ENCODE data around the gene CYP4F2.
"Not testable (repeated sequence)": the region's sequence is repeated elsewhere in the genome, so short reads cannot be mapped to it uniquely, and the experiment has no call there.

CYP4F2 gene, protein sequence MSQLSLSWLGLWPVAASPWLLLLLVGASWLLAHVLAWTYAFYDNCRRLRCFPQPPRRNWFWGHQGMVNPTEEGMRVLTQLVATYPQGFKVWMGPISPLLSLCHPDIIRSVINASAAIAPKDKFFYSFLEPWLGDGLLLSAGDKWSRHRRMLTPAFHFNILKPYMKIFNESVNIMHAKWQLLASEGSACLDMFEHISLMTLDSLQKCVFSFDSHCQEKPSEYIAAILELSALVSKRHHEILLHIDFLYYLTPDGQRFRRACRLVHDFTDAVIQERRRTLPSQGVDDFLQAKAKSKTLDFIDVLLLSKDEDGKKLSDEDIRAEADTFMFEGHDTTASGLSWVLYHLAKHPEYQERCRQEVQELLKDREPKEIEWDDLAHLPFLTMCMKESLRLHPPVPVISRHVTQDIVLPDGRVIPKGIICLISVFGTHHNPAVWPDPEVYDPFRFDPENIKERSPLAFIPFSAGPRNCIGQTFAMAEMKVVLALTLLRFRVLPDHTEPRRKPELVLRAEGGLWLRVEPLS

DNA sequence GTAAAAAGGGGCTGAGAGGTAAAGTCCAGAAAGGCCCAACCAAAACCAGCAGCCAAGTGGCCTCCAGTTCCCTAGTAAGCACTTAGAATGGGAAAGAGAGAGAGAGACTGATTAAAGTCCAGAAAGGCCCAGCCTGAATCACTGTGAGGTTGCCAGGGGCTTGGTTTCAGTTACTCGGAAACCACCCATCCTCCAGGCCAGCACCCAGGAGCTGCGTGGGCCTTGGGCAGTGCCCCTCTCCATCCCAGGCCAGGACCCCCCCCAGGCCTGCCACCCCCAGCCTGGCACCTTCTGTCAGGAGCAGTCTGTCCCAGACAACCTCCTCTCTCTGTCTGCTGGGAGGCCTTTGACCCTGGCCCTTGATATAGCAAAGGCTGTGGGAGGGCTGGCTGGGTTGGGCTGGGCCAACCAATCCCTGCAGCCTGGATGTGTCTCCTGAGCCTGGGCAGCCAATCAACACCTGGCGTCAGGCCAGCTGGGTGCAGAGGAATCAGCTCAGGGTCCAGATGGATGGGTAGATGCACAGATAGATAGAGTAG lies at the start of gene CYP4F2:
TSS of gene CYP4F2 (minus strand) at position 337 of the 539 bp plus-strand sequence. CDS start 463 bp downstream, outside the sequence.
- no peak for DNase-seq

DNA sequence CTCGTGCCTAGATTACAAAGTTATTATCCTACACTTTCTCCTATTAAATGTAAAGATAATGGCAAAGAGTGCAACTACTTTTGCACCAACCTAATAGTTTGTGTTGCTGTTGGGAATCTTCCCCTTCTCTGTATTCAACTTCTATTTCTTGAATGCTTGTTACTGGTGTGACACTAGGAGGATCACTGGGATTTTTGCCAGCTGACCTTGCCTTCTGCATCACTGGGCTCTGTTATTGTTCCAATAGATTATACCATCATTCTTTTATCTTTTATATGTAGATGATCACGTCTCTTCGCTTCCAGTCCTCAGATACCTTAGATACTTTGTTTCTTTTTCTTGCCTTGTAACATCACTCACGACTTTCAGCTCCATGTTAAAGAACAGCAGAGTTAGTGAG lies 47.4 kb upstream of the CYP4F2 start:
- no peak for DNase-seq

DNA sequence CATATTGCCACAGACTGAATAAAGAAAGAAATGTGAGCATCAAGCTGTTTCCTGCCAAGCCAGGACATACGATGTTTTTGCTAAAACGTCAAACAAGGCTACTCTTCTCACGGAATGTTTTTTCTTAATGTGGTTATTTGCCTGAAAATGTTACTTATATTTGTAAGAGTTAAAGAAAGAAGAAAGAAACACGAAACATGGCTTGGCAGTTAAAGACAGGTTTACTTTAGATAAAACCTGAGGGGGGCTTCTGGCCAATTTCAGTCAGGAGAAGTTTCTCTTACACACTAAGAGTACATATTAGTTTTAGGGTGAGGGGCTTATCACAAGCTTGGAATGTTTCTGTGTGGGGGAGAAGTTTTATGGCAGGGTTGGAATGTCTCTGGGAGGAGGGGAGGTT lies 46.5 kb upstream of the CYP4F2 start:
- DNase-seq, result no peak

DNA sequence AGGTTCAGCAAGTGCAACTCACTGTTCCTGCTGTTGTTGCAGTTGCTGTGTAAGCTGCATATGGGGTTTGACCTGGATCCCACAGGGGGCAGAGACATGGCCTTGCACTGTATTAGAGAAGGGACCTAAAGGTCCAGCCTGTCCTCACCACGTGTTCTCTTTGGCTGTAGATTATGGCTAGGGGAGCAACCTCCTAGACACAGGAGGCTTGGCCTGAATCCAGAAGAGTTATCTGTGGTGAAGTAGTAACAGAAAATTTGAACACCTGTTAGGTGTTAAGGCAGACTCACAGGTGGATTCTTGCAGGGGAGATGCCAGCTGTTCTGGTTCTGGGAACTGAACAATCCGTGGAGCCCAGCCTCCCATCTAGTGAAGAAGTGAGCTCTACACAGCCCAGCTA lies 39.9 kb upstream of the CYP4F2 start:
- no peak for DNase-seq

DNA sequence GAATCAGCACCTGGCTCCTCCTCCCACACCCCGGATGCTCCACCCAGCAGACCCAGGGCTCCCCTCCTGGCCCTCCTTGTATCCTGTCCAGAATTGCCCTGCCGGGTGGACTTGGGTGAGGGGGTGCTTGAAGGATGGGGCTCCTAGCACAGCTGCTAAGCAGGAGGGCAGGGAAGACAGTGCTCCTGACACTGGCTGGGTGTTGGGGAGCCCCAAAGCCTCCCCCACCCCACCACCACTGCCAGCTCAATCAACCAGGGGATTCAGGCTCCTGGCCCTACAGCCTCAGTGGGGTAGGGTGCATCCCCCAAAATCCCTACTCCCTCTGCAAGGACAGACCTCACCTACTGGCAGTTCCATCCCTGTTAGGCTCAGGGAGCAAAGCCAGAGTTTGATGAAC lies 39.1 kb upstream of the CYP4F2 start:
- DNase-seq, result no peak

DNA sequence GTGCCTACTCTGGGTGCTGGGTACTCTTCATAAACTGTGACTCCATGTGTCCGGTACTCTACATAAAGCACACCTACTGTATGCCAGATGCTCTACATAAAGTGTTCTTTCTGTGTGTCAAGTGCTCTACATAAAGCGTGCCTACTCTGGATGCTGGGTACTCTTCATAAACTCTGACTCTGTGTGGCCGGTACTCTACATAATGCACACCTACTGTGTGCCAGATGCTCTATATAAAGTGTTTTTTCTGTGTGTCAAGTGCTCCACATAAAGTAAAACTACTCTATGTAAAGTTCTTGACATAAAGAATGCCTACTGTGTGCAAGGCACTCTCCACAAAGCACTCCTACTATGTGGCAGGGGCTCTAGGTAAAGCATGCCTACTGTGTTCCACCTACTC lies 38.3 kb upstream of the CYP4F2 start:
- DNase-seq, result no peak

DNA sequence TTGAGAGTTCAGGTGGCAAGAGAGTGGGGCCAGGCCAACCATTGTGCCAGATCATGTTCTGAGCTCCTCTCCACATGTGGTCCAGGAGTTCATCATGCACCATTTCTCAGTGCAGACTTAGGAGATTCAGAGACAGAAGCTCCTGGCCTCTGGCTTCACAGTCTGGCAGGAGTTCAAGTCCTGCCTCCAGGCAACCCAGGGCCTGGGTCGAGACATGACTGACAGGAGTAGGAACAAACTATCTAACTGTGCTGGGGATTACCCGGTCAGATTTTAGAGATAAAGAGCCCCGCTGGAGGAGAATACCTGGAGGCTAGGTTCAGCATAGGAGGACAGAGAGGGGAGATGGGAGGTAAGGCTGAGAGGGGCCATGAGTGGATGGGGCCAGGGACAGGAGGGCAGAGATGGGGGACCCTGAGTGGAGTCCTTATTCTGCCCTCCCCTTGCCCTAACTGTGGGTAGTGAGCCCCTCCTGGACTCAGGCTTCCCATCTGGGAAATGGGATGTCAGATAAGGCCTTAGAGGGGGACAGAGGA lies 37.4 kb upstream of the CYP4F2 start:
- no peak for DNase-seq

DNA sequence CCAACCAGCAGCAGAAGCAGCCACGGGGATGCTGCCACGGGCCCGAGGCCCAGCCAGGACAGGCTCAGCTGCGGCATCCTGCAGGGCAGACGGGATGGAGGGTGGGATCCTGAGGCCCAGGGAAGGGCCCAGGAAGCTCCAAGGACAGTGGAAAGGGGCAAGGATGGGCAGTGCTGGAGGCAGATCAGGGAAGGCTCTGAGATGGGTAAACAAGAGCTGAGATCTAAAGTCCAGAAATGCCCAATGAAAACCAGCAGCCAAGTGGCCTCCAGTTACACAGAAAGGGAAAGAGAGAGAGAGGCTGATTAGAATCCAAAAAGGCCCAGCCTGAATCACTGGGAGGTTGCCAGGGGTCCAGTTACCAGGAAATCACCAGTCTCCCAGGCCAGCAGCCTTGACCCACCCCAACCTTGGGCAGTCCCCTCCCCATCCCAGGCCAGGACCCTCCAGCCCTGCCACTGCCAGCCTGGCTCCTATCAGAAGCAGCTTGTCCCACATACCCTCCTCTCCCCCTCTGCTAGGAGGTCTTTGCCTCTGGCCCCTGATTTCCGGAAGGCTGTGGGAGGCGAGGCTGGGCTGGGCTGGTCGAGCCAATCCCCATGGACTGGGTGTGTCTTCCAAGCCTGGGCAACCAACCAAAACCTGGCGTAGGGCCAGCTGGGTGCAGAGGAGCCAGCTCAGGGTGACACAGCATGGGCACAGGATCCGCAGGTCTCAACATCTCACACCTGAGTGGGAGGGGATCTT lies 36.6 kb upstream of the CYP4F2 start, which contains the start of gene CYP4F11:
TSS of gene CYP4F11 (minus strand) at position 198 of the 747 bp plus-strand sequence. CDS start at position 77, 121 bp downstream.
- peak; percentile 78 for DNase-seq

DNA sequence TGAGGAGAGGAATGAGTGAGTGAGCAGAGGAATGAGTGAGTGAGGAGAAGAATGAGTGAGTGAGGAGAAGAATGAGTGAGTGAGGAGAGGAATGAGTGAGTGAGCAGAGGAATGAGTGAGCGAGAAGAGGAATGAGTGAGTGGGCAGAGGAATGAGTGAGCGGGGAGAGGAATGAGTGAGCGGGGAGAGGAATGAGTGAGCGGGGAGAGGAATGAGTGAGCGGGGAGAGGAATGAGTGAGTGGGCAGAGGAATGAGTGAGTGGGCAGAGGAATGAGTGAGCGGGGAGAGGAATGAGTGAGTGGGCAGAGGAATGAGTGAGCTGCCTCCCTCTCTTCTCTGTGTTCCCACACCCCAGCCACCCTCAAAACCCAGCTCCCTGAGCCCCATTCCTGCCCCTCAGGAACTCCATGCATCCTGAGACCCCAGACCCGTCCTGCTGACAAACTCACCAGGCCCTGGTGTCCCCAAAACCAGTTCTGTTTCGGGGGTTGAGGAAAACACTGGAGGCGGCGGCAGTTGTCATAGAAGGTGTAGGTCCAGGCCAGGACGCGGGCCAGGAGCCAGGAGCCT lies 36.0 kb upstream of the CYP4F2 start:
- DNase-seq, result not testable (repeated sequence)

DNA sequence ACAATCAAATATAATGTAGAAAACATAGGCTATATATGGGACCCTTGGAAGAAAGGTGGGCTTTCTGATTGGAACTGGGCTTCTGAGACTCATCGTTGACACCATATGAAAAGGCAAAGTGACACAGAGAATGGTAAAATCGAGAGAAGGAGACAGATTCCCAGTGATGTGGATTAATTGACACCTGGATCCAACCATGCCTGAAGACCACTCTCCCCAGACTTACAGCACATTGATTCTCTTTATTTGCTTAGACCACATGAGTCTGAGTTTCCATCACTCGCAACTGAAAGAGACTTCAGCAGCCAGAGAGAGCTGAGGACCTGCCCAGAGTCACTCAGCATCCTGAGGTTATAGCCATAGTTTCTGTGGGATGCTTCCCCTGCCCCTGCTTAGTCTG lies 30.4 kb upstream of the CYP4F2 start:
- DNase-seq, result no peak

DNA sequence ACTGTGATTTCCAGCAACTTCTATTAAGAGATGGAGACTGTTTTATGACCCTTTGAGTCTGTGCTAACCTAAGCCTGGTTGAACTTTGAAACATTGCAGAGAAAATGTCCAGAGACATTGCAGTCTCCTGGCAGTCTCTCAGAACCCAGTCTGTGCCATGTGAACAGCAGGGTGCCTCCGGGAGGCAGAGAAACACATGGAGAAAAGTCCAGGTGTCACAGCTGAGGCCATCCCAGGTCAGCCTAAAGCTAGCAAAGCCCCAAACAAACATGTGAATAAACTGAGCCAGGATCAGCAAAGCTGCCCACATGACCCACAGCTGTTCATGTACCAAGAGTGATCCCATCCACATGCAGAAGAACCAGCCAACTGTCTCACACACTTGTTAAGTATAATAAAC lies 28.6 kb upstream of the CYP4F2 start:
- DNase-seq, result no peak

DNA sequence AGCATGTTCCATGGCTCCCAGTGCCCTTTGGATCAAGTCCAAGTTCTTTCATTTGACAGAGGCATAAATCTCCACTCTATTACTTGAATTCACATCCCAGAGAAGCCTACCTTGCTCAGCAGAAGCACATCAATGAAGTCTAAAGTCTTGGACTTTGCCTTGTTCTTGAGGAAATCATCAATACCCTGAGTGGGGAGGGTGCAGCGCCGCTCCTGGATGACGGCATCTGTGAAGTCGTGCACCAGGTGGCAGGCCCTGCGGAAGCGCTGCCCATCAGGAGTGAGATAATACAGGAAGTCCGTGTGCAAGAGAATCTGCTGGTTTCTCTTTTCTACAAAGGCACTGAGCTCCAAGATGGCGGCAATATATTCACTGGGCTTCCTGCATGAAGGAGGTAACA lies 25.8 kb upstream of the CYP4F2 start:
- no peak for DNase-seq

DNA sequence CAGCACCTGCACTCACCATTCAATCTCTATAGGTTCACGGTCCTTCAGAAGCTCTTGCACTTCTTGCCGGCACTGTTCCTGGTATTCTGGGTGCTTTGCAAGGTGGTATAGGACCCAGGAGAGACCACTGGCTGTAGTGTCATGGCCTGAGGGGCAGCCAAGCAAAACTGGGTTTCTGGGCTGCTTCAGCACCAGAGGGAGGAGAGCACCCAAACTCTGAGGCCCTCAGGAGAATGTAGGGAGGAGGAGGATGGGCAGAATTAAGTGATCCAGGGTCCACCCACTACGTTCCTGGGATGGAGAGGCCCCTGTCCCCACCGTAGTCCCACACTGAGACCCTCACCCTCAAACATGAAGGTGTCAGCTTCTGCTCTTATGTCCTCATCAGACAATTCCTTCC lies 24.1 kb upstream of the CYP4F2 start:
- no peak for DNase-seq

DNA sequence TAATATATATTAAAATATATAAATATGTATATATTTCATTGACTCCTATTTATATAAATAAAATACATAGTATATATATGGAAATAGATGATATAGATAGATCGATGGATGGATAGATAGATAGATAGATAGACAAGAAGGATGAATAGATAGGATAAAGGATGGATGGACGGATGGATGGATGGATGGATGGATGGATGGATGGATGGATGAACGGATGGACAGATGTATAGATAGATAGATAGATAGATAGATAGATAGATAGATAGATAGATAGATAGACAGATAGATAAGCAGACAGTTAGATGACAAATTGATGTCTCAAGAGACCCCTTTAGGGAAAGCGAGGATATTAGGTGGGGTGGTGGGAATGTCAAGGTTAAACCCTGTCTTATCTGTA lies 21.4 kb upstream of the CYP4F2 start:
- no peak for DNase-seq

DNA sequence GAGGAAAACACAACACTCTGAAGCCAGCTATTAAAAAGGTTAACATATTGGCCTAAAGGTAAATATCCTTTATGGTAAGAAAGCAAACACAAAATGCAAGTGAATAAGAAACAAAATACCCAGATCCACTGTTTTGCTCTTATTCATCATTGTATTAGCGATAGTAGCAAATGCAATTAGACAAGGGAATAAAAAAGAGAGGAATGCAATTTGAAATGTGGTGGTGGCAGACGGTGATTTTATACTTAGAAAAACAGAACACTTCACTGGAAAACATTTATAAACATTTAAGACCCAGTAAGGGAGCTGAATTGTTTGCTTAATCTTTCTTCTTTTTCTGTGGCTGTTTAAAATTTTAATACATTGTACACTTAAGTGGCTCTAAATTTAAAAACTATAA lies 17.2 kb upstream of the CYP4F2 start:
- DNase-seq, result no peak

DNA sequence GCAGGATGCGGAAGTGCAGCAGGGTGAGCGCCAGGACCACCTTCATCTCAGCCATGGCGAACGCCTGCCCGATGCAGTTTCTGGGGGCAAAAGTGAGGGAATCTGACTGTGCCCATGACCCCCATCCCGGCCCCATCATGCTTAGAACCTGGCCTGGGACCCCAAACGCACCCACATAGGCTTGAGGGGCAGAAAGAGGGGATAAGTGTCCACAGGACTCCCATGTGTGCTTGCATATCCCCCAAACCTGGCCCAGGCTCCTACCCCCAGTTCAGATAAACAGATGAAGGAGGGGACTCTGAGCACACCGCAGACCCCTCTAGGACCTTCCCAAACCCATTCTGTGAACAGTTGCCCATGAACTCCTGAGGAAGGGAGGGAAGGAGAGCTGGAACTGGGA lies 16.0 kb upstream of the CYP4F2 start:
- DNase-seq, result no peak

DNA sequence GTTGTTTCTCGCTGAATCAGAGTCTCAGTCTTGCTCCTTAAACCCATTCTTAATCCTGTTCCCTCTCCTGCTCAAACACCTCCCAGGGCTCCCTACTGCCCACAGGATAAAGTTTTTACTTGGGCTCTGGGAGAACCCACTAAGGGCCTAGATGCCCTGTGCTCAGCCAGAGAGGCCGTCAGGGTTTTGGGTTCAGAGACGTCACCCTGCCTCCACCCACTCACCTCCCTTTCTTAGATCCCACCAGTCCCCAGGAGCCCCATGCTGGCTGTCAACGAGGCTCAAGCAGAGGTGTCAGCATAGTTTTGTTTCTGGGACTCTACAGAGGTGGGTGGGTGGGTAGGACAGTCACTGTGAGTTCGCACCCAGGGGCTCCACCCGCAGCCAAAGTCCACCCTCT lies 15.5 kb upstream of the CYP4F2 start:
- no peak for DNase-seq

DNA sequence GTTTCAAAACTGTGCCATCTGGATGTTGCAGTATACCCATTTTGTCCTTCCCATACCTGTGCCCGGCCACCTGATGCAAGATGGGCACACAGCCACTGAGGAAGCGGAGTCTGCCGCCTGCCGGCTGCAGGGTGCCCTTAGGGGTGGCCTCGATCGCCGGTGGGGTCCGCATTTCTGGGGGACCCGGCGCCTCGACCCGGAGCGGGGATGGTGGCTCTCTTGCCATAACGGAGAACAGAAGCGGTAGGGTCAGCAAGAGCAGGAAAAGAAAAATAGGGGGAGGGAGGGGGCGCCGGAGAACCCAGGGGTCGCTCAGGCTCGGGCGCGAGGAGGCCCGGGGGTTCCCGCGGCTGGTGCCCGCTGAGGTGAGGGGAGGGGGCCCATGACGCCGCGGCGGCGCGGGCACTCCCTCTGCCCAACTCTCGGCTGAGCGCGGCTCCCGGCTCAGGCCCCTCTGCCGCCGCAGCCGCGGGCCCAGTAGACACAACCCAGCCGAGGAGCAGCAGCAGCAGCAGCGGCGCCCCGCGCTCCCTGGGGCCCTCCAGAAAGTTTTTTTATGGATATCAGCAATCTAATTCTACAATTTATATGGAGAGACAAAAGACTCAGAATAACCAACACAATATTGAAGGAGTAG lies 13.8 kb upstream of the CYP4F2 start:
- DNase-seq, result no peak

DNA sequence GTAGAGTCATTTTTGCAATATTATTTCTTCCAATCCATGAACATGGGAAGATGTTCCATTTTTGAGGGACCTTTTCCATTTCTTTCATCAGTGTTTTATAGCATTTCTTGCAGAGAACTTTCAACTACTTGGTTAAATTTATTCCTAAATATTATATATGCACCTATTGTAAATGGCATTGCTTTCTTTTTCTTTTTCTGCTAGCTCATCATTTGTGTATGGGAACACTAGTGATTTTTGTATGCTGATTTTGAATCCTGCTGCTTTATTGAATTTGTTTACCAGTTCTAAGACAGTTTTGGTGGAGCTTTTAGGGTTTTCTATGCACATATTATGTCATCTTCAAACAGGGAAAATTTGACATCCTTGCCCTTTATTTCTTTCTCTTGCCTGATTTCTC lies 7.2 kb upstream of the CYP4F2 start:
- no peak for DNase-seq

DNA sequence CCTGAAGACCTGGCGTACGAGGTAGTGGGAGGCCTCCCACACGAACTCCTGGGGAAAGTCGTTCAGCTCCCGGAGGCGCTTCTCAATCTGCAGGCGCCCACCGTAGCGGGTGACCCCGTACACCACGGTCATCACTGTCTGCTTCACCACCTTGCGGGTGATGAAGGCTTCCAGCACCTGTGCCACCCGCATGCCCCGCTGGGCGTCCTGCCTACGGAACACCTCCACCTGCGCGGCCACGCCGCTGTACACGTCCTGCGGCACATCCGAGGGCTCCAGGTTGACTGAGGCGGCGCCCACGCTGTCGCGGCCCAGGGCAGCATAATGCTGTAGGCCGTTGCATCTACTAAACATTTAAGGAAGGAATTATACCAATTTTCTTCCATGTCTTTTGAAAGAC lies 5.0 kb upstream of the CYP4F2 start:
- DNase-seq, result not testable (repeated sequence)

DNA sequence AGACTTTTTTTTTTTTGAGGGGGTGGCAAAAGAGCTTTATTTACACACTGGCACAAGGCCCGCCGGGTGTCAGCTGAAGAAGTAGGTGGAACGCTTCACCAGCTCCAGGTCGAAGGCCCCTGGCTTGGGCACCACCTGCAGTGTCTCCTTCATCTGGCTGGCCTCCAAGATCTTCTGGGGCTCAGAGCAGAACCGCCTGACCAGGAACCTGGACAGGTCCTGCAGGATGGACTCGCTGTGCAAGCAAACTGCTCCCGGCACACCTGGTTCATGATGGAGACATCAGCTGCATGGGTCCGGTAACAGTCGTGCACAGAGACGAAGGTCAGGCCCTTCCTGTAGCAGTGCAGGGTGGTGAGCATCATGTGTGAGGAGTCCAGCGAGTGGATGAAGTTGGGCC lies 4.4 kb upstream of the CYP4F2 start:
- no peak for DNase-seq

DNA sequence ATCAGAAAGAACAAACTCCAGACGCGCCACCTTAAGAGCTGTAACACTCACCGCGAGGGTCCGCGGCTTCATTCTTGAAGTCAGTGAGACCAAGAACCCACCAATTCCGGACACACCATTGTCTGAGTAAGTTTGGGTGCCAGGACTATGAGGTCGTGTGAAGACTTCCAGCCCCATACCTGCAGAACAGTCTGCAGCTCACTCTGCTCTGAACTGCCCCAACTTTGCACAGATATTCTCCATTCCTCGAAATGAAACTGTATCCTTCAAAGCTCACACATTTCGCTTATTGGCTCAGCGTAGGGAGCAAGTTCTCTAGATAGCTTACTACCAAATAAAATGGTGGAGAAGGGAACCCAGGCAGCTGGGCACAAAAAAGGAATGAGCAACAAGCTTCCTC lies 2.6 kb upstream of the CYP4F2 start:
- DNase-seq, result no peak

DNA sequence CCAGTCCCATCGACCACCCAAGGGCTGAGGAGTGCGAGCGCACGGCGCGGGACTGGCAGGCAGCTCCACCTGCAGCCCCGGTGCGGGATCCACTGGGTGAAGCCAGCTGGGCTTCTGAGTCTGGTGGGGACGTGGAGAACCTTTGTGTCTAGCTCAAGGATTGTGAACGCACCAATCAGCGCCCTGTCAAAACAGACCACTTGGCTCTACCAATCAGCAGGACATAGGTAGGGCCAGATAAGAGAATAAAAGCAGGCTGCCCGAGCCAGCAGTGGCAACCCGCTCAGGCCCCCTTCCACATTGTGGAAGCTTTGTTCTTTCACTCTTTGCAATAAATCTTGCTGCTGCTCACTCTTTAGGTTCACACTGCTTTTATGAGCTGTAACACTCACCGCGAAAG lies 2.2 kb upstream of the CYP4F2 start:
- DNase-seq, result not testable (repeated sequence)
